NCI-H774 (cell line): ENCODE measurements around the gene WASHC4.
"Not testable (repeated sequence)": the region's sequence is repeated elsewhere in the genome, so short reads cannot be mapped to it uniquely, and the experiment has no call there.

Experiments
- DNase-seq: peaks from one replicate; lab custom pipeline; 2025; lab: John Stamatoyannopoulos, UW

Gene WASHC4

DNA sequence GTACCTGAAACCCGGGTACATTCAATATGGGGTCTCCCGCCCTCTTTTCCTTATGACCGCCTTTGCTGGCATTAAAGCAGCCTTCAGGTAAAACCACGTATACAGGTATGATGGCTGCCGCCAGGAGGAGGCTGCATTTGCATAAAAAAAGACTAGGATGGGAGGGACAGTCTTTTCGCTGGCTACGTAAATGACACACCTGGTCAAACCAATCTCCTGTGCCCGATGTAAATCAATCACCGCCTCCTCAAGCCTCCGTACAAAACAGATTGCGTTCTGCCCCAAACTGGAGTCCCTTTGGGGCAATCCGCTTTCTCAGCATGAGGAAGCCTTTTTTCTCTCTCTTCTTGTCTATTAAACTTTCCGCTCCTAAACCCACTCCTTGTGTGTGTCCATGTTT, 15.2 kb upstream of the WASHC4 start:
- peak; percentile 84 for DNase-seq

- DNase-seq: not testable (repeated sequence)
These were observed 12.2 kb upstream of the WASHC4 start for GRCh38 chr12:105095338-105095737.

DNA sequence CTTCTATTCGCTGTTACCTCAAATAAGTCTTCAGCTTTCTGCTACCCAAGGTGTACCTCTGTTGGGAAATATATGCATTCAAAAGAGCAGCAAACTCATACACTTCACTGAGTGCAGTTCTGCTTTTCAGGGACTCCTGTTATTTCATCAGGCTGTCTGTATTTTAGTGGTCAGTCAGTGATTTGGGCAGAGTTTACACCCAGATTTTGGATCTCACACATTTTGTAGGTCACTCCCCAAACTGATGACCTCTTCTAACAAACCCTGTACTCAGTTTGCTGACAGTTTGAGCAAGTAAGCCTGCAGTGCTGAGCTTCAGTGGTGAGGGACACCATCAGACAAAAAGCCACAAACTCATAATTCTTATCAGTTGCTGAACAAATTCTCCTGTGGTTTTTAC, 8.2 kb upstream of the WASHC4 start:
- no peak for DNase-seq

DNA sequence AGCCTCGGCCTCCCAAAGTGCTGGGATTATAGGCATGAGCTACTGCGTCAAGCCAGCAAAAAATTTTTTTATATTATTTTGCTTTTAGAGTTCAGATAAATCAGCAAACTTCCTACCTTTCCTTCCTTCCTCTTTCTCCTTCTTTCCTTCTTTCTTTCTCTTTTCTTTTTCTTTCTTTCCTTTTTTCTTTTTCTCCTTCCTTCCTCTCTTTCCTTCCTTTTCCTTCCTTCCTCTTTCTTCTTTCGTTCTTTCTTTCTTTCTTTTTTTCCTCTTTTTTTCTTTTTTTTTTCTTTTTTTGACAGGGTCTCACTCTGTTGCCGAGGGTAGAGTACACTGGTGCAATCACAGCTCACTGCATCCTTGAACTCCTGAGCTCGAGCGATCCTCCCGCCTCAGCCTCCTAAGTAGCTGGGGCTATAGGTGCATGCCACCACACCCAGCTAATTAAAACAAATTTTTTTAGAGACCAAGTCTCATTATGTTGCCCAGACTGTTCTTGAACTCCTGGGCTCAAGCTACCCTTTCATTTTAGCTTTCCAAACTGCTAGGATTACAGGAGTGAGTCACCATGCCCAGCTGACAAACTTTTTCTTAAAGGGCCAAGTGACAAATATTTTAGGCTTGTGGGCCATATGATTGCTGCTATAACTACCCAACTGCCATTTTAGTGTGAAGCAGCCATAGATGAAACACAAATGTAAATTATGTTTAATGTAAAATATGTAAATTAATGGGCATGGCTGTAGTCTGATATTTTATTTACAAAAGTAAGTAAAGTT, 7.1 kb upstream of the WASHC4 start:
- no peak for DNase-seq

GRCh38 chr12:105100998-105101397, 6.5 kb upstream of the WASHC4 start:
- no peak for DNase-seq

GRCh38 chr12:105102673-105103072, 4.9 kb upstream of the WASHC4 start:
- no peak for DNase-seq

DNA sequence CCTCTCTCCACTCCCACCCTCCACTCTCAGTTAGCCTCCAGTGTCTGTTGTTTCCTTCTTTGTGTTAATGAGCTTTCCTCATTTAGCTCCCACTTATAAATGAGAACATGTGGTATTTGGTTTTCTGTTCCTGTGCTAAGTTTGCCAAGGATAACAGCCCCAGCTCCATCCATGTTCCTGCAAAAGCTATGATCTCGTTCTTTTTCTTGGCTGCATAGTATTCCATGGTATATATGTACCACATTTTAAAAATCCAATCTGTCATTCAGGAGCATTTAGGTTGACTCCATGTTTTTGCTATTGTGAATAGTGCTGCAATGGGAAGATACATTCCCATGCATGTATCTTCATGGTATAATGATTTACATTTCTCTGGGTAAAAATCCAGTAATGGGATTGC, 2.8 kb upstream of the WASHC4 start:
- no peak for DNase-seq

GRCh38 chr12:105106621-105107020, 910 bp upstream of the WASHC4 start:
- DNase-seq: no peak

GRCh38 chr12:105107171-105107493, 399 bp upstream of the WASHC4 start:
- DNase-seq: no peak

GRCh38 chr12:105109465-105110212, 2.1 kb downstream of the WASHC4 start:
- DNase-seq: no peak

- no peak for DNase-seq
These were observed 3.3 kb downstream of the WASHC4 start for GRCh38 chr12:105110851-105111250.

DNA sequence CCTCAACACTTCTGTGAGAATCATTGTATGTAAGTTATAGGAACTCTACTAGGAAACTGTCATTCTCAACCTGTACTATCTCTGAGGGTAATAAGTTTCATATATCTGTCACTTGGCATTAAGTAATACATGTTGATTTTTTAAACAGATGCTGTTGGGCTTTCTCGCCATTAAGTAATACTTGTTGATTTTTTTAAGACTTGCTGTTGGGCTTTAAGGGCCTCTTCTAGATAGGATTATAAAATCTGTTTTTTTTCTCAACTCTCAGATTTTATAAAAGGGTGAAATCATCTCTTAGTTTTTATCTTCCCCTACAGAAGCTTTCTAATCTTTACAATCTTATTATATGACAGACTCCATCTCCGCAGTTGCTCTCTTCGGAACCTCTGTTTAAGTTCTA, 5.6 kb downstream of the WASHC4 start:
- no peak for DNase-seq

DNA sequence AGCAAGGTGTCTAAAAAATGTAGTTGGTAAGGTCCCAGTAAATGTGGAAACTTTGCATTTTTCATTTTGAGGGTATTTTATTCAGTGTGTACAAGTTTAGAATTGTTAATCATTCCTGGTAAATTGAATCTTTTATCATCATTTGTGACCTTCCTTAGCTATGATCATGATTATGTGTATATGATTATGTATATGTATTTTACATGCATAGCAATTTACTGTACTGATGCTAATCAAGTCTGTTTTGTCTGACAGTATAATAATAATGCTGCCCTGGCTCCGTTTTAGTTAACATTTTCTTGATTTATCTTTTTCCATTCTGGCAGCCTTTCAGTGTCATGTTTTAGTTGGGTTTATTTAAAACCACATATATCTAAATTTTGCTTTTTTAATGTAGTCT, 9.4 kb downstream of the WASHC4 start:
- no peak for DNase-seq

GRCh38 chr12:105120551-105120950, 13.0 kb downstream of the WASHC4 start:
- DNase-seq: no peak

DNA sequence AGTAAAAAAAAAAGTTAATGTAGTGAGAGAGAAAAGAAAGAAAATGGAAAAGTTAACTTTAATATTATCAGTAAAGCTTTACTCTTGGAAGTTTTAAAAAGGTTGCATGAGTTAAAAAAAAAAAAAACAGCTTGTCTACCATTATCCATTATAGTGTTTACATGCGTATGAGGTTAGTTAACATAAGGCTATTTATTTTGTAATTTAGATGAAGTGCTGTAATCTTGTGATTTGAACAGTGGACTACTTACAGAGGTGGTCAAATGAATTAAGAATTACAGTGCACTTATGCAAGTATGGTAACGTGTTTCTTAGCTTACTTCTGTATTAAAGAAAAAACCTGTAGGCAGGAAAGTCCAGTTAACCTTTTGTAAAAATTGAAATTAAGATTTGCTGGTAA, 30.7 kb downstream of the WASHC4 start:
- no peak for DNase-seq

GRCh38 chr12:105141320-105141922, 33.9 kb downstream of the WASHC4 start:
- DNase-seq: no peak

GRCh38 chr12:105142259-105142658, 34.7 kb downstream of the WASHC4 start:
- no peak for DNase-seq

GRCh38 chr12:105156260-105156659, 48.7 kb downstream of the WASHC4 start:
- DNase-seq: no peak

DNA sequence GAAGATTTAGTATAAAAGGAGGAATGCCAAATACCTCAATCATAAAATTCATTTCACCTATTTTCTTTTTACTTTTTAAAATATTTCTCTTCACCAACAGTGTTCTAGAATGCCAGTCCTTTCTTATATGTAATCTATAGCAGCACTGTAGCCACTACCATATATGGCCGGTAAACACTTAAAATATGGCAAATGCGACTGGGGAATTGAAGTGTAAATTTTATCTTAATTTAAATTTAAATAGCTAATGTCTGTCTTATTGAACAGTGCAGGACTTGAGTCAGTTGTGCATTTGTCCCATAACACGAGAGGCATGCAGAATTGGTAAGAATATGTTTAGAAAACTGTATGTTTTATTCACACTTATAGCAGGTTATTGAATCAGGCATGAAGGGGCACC, 50.1 kb downstream of the WASHC4 start:
- no peak for DNase-seq

DNA sequence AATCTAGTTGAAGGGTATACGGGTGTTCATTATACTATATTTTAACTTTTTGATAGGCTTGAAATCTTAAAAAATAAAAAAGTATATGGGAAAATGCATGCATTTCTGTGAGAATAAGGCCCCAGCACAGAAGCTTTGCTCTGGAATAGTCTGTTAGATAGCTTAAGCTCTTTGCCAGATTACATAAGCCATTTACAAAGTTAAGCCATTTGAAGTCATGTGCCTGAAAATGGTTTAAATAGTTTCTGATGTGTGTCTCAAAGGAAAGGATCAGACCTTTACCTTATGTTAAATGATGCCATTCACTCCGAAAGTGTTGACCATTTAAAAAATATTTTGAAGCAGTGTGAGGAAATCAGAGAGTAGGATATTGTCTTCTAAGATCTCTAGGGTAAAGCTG, 51.3 kb downstream of the WASHC4 start:
- no peak for DNase-seq

DNA sequence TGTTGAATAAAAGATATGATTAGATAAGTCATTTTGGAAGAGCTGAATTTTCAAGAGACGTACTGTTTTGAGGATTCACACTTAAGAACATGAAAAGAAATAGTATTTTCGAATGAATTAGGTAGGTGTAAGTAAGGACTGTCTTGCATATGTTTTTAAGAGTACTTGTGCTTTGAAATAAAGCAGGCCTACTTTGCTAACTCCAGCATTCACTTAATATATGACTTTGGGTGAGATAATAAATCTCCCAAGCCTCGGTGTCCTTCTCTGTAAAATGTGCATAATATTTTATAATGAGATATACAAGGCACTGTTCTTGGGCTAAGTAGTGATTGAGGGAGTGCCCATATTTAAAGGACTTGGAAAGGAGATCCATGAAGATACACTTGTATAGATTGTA, 54.6 kb downstream of the WASHC4 start:
- DNase-seq: no peak

- DNase-seq: no peak
These were observed 56.5 kb downstream of the WASHC4 start for GRCh38 chr12:105164068-105164467.

- DNase-seq: no peak
These were observed 59.2 kb downstream of the WASHC4 start for GRCh38 chr12:105166736-105167135.
